C4-2B (cell line): ENCODE measurements around the gene ARL4C.

ENCODE experiments used
- CTCF ChIP-seq: fragments of 450-650 bp; conservative IDR thresholded peaks from 2 replicates; pipeline ENCODE4 v1.5.1; 2017; ENCODE audit warnings: mild to moderate bottlenecking
- ZFX ChIP-seq: fragments of 450-650 bp; IDR thresholded peaks from 2 replicates; pipeline ENCODE4 v1.6.1; 2017

- TF ChIP-seq CTCF (no peak), ZFX (no peak)
Observed at GRCh38 chr2:234478121-234478858, 18.6 kb downstream of the ARL4C start.
